NCI-H69 (cell line): Measurements from ENCODE around the gene GTF2F2.
"Not testable (repeated sequence)": the region's sequence is repeated elsewhere in the genome, so short reads cannot be mapped to it uniquely, and the experiment has no call there.

Source experiments
- DNase-seq: peaks from one replicate; lab custom pipeline; 2025; lab: John Stamatoyannopoulos, UW

Gene GTF2F2

GRCh38 chr13:45218689-45219088 is 98.4 kb downstream of the GTF2F2 start:
- peak; percentile 15 for DNase-seq

- peak; percentile 68 for DNase-seq
These were observed 99.0 kb downstream of the GTF2F2 start for GRCh38 chr13:45219123-45219891.

GRCh38 chr13:45219938-45220375 is 99.6 kb downstream of the GTF2F2 start:
- peak; percentile 87 for DNase-seq

- DNase-seq, result peak; percentile 26
These were observed 100.1 kb downstream of the GTF2F2 start for GRCh38 chr13:45220403-45220802.

- no peak for DNase-seq
These were observed 102.2 kb downstream of the GTF2F2 start for GRCh38 chr13:45222516-45222915.

GRCh38 chr13:45222919-45223318 is 102.6 kb downstream of the GTF2F2 start:
- no peak for DNase-seq

GRCh38 chr13:45224176-45224575 is 103.9 kb downstream of the GTF2F2 start:
- DNase-seq, result no peak

- DNase-seq, result no peak
These were observed 105.1 kb downstream of the GTF2F2 start for GRCh38 chr13:45225370-45225769.

GRCh38 chr13:45226024-45226423 is 105.7 kb downstream of the GTF2F2 start:
- DNase-seq, result no peak

- no peak for DNase-seq
These were observed 107.7 kb downstream of the GTF2F2 start for GRCh38 chr13:45228002-45228401.

- DNase-seq, result no peak
These were observed 108.9 kb downstream of the GTF2F2 start for GRCh38 chr13:45229172-45229571.

- DNase-seq, result peak; percentile 53
These were observed 111.0 kb downstream of the GTF2F2 start for GRCh38 chr13:45231305-45231704.

- peak; percentile 65 for DNase-seq
These were observed 111.4 kb downstream of the GTF2F2 start for GRCh38 chr13:45231722-45232121.

GRCh38 chr13:45232591-45232990 is 112.3 kb downstream of the GTF2F2 start:
- no peak for DNase-seq

- DNase-seq, result no peak
These were observed 118.9 kb downstream of the GTF2F2 start for GRCh38 chr13:45238945-45239795.

GRCh38 chr13:45240143-45240542 is 119.8 kb downstream of the GTF2F2 start:
- DNase-seq, result no peak

- DNase-seq, result peak; percentile 39
These were observed 121.8 kb downstream of the GTF2F2 start for GRCh38 chr13:45242070-45242469.

GRCh38 chr13:45242524-45242923 is 122.2 kb downstream of the GTF2F2 start:
- no peak for DNase-seq

- peak; percentile 15 for DNase-seq
These were observed 122.8 kb downstream of the GTF2F2 start for GRCh38 chr13:45243077-45243476.

GRCh38 chr13:45244736-45245135 is 124.4 kb downstream of the GTF2F2 start:
- DNase-seq, result not testable (repeated sequence)

- no peak for DNase-seq
These were observed 129.4 kb downstream of the GTF2F2 start for GRCh38 chr13:45249662-45250061.

GRCh38 chr13:45254396-45254795 is 134.1 kb downstream of the GTF2F2 start:
- no peak for DNase-seq
